H1 (cell line): Measurements from ENCODE around the gene DOK6. TPM values are rescaled to one million over a fixed set of nuclear protein-coding genes. Genes with fewer than 3 reads are reported as not detected.

Experiments used
- CBX5 ChIP-seq: fragments of 300-800, 300-1000 bp; sonication (generic); IDR thresholded peaks from 2 replicates; pipeline ENCODE4 v1.7.1; 2016; ENCODE audit warnings: antibody characterized with exemption, low read length, low read depth
- EZH2 ChIP-seq: fragments of 200-600 bp; sonication (generic); IDR thresholded peaks from 2 replicates; pipeline ENCODE4 v1.7.1; 2012; ENCODE audit warnings: low read depth, mild to moderate bottlenecking, moderate library complexity, low read length, inconsistent platforms; ENCODE audit not compliant: severe bottlenecking
- FOSL1 ChIP-seq: IDR thresholded peaks from 2 replicates; pipeline ENCODE4 v1.6.1; 2011; ENCODE audit warnings: mild to moderate bottlenecking, low read depth, low read length, moderate library complexity; ENCODE audit not compliant: insufficient read depth
- HDAC2 ChIP-seq, 2 experiments: fragments of 300-600 bp in 1 of 2; sonication (generic) in 1 of 2; IDR thresholded peaks; 2 replicates each; pipeline ENCODE4 v1.6.1; 2011 to 2012; ENCODE audit warnings: low read depth in 2 of 2, low read length in 2 of 2, mild to moderate bottlenecking in 2 of 2, moderate library complexity in 2 of 2, borderline replicate concordance in 1 of 2, inconsistent platforms in 1 of 2
- KDM1A ChIP-seq: fragments of 200-600, 300-600 bp; sonication (generic); IDR thresholded peaks from 2 replicates; pipeline ENCODE4 v1.7.1; 2016; ENCODE audit warnings: mild to moderate bottlenecking, low read length, borderline replicate concordance
- KDM4A ChIP-seq: IDR thresholded peaks from one replicate; pipeline ENCODE4 v1.7.1; 2012; ENCODE audit warnings: low read depth, mild to moderate bottlenecking, moderate library complexity, low read length, inconsistent platforms; ENCODE audit not compliant: severe bottlenecking
- POLR2A ChIP-seq, 2 experiments: IDR thresholded peaks; 1 replicate in 1 of 2; 2 replicates in 1 of 2; pipeline ENCODE4 v1.6.1; 2011; ENCODE audit warnings: low read depth in 2 of 2, low read length in 2 of 2, mild to moderate bottlenecking in 2 of 2; ENCODE audit errors: control extremely low read depth in 1 of 2
- POLR2AphosphoS5 ChIP-seq: IDR thresholded peaks from 2 replicates; pipeline ENCODE4 v1.6.1; 2011; ENCODE audit warnings: low read depth, low read length
- SIX5 ChIP-seq: IDR thresholded peaks from 2 replicates; pipeline ENCODE4 v1.6.1; 2011; ENCODE audit warnings: mild to moderate bottlenecking, low read depth, low read length
- SP1 ChIP-seq: IDR thresholded peaks from 2 replicates; pipeline ENCODE4 v1.6.1; 2011; ENCODE audit warnings: low read depth, low read length
- TAF1 ChIP-seq: IDR thresholded peaks from 2 replicates; pipeline ENCODE4 v1.6.1; 2011; ENCODE audit warnings: mild to moderate bottlenecking, low read depth, low read length
- ZNF274 ChIP-seq: IDR thresholded peaks from 2 replicates; pipeline ENCODE4 v1.7.0; 2012; ENCODE audit warnings: low read length, borderline replicate concordance; ENCODE audit errors: extremely low read depth
- polyA plus RNA-seq, 7 experiments: library from polyadenylated mRNA; depleted of rRNA in 3 of 7; stranded (reverse) in 5 of 7; unstranded in 2 of 7; fragments of >200 nt in 5 of 7; fragments of 200-250 nt in 2 of 7; gene quantifications; 1 replicate in 5 of 7; 2 replicates in 1 of 7; 4 replicates in 1 of 7; pipeline versions ENCODE4 v1.2.1 to v1.2.3, GENCODE V29; 2011 to 2013; ENCODE audit warnings: missing spikeins in 2 of 7, mixed read lengths in 2 of 7
- total RNA-seq: library from RNA; stranded (reverse); fragmentation: NEBNext Ultra II Directional; extraction: Animal tissue kit (Norgen Biotek cat#: 25700); gene quantifications from 2 replicates; pipeline ENCODE4 v1.2.1, GENCODE V29; 2021
- TF ChIP-seq, protein P1 (sequence below): fragments of 300-600 bp; sonication (generic); IDR thresholded peaks from 2 replicates; pipeline ENCODE4 v1.7.1; 2012; ENCODE audit warnings: low read length, moderate library complexity, mild to moderate bottlenecking, inconsistent platforms; ENCODE audit not compliant: insufficient replicate concordance

The DOK6 gene
- total and polyA plus RNA-seq, 2 of the 8 experiments (the other 6 are each of a cell fraction or from before 2014, with no cell fraction given), result 0.33 to 0.50 TPM

- TF ChIP-seq, protein P1, sequence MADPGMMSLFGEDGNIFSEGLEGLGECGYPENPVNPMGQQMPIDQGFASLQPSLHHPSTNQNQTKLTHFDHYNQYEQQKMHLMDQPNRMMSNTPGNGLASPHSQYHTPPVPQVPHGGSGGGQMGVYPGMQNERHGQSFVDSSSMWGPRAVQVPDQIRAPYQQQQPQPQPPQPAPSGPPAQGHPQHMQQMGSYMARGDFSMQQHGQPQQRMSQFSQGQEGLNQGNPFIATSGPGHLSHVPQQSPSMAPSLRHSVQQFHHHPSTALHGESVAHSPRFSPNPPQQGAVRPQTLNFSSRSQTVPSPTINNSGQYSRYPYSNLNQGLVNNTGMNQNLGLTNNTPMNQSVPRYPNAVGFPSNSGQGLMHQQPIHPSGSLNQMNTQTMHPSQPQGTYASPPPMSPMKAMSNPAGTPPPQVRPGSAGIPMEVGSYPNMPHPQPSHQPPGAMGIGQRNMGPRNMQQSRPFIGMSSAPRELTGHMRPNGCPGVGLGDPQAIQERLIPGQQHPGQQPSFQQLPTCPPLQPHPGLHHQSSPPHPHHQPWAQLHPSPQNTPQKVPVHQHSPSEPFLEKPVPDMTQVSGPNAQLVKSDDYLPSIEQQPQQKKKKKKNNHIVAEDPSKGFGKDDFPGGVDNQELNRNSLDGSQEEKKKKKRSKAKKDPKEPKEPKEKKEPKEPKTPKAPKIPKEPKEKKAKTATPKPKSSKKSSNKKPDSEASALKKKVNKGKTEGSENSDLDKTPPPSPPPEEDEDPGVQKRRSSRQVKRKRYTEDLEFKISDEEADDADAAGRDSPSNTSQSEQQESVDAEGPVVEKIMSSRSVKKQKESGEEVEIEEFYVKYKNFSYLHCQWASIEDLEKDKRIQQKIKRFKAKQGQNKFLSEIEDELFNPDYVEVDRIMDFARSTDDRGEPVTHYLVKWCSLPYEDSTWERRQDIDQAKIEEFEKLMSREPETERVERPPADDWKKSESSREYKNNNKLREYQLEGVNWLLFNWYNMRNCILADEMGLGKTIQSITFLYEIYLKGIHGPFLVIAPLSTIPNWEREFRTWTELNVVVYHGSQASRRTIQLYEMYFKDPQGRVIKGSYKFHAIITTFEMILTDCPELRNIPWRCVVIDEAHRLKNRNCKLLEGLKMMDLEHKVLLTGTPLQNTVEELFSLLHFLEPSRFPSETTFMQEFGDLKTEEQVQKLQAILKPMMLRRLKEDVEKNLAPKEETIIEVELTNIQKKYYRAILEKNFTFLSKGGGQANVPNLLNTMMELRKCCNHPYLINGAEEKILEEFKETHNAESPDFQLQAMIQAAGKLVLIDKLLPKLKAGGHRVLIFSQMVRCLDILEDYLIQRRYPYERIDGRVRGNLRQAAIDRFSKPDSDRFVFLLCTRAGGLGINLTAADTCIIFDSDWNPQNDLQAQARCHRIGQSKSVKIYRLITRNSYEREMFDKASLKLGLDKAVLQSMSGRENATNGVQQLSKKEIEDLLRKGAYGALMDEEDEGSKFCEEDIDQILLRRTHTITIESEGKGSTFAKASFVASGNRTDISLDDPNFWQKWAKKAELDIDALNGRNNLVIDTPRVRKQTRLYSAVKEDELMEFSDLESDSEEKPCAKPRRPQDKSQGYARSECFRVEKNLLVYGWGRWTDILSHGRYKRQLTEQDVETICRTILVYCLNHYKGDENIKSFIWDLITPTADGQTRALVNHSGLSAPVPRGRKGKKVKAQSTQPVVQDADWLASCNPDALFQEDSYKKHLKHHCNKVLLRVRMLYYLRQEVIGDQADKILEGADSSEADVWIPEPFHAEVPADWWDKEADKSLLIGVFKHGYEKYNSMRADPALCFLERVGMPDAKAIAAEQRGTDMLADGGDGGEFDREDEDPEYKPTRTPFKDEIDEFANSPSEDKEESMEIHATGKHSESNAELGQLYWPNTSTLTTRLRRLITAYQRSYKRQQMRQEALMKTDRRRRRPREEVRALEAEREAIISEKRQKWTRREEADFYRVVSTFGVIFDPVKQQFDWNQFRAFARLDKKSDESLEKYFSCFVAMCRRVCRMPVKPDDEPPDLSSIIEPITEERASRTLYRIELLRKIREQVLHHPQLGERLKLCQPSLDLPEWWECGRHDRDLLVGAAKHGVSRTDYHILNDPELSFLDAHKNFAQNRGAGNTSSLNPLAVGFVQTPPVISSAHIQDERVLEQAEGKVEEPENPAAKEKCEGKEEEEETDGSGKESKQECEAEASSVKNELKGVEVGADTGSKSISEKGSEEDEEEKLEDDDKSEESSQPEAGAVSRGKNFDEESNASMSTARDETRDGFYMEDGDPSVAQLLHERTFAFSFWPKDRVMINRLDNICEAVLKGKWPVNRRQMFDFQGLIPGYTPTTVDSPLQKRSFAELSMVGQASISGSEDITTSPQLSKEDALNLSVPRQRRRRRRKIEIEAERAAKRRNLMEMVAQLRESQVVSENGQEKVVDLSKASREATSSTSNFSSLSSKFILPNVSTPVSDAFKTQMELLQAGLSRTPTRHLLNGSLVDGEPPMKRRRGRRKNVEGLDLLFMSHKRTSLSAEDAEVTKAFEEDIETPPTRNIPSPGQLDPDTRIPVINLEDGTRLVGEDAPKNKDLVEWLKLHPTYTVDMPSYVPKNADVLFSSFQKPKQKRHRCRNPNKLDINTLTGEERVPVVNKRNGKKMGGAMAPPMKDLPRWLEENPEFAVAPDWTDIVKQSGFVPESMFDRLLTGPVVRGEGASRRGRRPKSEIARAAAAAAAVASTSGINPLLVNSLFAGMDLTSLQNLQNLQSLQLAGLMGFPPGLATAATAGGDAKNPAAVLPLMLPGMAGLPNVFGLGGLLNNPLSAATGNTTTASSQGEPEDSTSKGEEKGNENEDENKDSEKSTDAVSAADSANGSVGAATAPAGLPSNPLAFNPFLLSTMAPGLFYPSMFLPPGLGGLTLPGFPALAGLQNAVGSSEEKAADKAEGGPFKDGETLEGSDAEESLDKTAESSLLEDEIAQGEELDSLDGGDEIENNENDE, result no peak
- no peak for TF ChIP-seq KDM1A
- no peak for TF ChIP-seq CBX5
- no peak for TF ChIP-seq FOSL1
- TF ChIP-seq POLR2A (IDR thresholded peaks at IDR 0.05; ENCODE audit: control extremely low read depth in 1 of 2, low read depth in 2 of 2, low read length in 2 of 2), result no peak
- TF ChIP-seq SIX5, result no peak
- no peak for TF ChIP-seq ZNF274
- no peak for TF ChIP-seq KDM4A
- TF ChIP-seq EZH2, result no peak
- TF ChIP-seq TAF1, result no peak
- TF ChIP-seq HDAC2 (IDR thresholded peaks at IDR 0.05; ENCODE audit: borderline replicate concordance in 1 of 2, low read depth in 2 of 2, low read length in 2 of 2), result no peak
- TF ChIP-seq SP1, result no peak
- no peak for TF ChIP-seq POLR2AphosphoS5
These were observed 138.2 kb downstream of the DOK6 start (continued) for GRCh38 chr18:69538849-69539248.
